ENCODE data around the gene C4orf33.

Gene C4orf33

GRCh38 chr4:129131343-129131742 lies 35.4 kb downstream of the C4orf33 start:
- DNase-seq: no peak

GRCh38 chr4:129136433-129136832 lies 40.5 kb downstream of the C4orf33 start:
- DNase-seq: no peak

GRCh38 chr4:129138810-129139496 lies 43.0 kb downstream of the C4orf33 start:
- DNase-seq: no peak

GRCh38 chr4:129140521-129140920 lies 44.6 kb downstream of the C4orf33 start:
- DNase-seq: no peak

GRCh38 chr4:129143359-129143758 lies 47.4 kb downstream of the C4orf33 start:
- no peak for DNase-seq

- DNase-seq: no peak
Observed at GRCh38 chr4:129144755-129145206, 48.8 kb downstream of the C4orf33 start.

- DNase-seq: no peak
Observed at GRCh38 chr4:129145222-129145730, 49.3 kb downstream of the C4orf33 start.

GRCh38 chr4:129146639-129147038 lies 50.7 kb downstream of the C4orf33 start:
- DNase-seq: no peak

- DNase-seq: no peak
Observed at GRCh38 chr4:129148892-129149291, 52.9 kb downstream of the C4orf33 start.

- DNase-seq: no peak
Observed at GRCh38 chr4:129149906-129150305, 54.0 kb downstream of the C4orf33 start.

GRCh38 chr4:129152350-129152749 lies 56.4 kb downstream of the C4orf33 start:
- DNase-seq: no peak

- DNase-seq: no peak
Observed at GRCh38 chr4:129153700-129154099, 57.7 kb downstream of the C4orf33 start.

GRCh38 chr4:129162450-129162849 lies 66.5 kb downstream of the C4orf33 start:
- no peak for DNase-seq

- no peak for DNase-seq
Observed at GRCh38 chr4:129163427-129163826, 67.5 kb downstream of the C4orf33 start.

- DNase-seq: no peak
Observed at GRCh38 chr4:129164243-129164642, 68.3 kb downstream of the C4orf33 start.

All from NCI-H526 treated with DMSO at 0.1 percent for 48 hours (cell line).